Anterior cingulate cortex (tissue), 58 donors: ENCODE results near the gene GPR132.

Experiments
- DNase-seq, 58 donors: peaks; one replicate each; lab custom pipeline; 2025; lab: John Stamatoyannopoulos, UW

The GPR132 gene

DNA sequence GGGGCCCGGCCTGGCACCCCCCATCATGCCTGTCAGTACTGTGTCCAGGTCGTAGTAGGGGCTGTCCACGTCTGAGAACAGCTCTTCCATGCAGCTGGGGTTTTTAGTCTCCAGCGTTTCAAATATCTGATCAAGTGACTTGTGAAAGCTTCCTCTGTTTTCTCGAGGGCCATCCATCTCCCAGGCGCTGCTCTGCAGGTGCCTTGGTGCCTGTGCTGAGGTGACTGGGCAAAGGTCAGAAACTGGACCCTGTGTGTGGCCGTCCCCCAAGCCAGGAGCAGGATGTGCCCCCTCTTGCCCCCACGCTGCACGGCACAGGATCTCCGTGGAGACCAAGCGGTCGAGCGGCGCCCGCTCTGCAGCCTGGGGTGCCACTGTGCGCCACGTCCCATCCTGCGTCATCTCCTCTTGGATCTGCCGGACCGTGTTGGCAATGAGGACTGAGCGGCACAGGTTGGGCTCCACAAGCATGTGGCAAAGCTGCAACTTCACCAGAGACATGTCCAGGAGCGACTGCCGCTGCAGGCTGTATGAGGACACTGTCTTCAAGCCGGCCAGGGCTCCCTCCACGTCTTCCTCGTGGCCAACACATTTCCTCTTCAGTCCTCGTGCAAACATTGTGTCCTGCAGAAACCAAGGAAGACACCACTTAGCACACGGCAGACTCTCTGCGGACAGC, 53.8 kb downstream of the GPR132 start:
- DNase-seq: no peak

- DNase-seq: no peak
Measured at GRCh38 chr14:105010891-105011291, 54.3 kb downstream of the GPR132 start.

DNA sequence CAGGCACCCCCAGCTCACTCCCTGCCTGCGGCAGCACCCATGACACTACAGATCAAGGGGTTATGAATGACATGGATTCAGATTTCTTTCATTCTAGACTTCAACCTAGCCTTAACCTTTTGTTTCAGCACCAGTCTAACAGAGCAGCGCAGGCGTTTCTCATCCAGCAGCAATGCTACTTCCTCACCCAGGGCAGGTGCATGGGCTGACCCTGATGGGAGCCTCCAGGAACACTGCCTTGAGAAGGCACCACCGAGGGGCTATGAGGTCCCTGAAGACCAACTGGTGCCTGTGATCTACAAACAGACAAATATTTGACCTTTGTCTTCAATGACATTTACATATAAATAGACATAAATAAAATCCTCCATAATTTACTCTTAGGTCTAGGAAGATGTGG, 55.1 kb downstream of the GPR132 start:
- no peak for DNase-seq

GRCh38 chr14:105007593-105008264, 57.5 kb downstream of the GPR132 start:
- no peak for DNase-seq

DNA sequence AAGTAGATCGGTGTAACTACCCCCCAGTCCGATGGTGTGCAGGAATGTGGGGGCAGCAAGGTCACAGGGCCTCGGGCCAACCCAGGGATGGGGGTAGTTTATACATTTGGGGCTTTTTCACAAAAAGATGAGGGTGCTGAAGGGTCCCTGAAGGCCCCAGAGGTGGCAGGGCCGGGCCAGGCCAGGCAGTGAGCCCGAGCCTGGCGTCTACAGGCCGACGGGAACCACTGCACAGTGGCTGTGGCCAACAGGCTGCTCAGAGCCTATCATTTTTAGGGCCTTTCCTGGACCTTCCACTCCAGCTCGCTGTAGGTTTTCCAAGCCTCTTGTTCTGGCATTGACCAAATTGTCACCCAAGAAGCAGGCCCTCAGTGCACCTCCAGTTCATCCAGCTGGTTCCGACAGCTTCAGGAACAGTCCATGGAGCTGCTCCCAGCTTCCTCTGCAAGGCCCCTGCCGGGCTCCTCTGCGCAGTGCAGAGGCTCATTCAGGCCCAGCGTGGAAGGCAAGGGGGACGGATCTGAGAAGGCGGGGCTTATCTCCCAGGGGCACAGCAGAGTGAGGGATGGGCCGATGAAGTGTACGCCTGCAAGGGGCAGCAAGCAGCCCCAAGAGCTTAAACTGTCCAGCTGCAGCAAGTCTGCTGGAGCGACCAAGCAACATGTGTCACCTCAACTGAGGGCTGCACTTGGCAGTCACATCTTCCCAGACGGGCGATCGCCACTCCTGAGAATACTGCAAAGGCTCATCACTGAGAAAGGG, 58.2 kb downstream of the GPR132 start:
- no peak for DNase-seq

DNA sequence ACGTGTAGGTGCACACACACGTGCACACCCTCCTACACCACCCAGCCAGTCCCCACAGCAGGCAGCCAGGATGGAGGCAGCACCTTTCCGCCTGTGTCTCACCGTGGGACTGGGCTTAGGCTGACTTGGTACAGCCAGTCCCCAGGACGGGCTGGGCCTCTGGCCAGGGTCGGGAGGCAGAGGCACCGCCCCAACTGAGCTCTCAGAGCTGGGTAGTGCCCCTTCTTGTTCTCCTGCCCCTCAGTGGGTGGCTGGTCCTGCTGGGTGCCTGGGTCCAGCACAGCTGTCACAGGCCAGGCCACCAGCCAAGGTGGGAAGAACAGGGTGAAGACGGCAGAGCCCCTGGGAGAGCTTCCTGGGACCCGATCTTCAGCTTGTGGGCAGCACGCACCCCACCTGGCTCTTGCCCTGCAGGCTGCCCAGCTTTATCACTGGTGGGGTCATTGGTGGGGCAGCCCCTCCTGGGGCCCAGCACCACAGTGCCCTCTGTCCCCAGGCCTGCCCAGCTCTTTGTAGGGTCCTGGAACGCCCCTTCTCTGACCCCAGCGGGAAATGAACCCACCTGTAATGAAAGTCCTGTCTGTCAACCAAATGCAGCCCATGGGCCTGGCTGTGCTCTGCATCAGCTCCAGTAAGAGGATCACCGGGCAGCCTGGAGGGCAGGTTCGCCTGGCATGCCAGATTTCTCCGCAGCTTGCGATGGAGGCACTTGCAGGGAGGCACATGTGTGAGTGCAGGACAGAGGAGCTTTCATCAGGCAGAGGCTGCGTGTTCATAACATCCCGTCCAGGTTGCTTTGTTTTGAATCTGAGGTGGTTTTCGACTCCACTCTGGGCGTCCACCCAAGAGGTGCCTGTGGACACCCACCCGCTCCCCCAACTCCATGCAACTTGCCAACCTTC, 59.0 kb downstream of the GPR132 start:
- DNase-seq: no peak

DNA sequence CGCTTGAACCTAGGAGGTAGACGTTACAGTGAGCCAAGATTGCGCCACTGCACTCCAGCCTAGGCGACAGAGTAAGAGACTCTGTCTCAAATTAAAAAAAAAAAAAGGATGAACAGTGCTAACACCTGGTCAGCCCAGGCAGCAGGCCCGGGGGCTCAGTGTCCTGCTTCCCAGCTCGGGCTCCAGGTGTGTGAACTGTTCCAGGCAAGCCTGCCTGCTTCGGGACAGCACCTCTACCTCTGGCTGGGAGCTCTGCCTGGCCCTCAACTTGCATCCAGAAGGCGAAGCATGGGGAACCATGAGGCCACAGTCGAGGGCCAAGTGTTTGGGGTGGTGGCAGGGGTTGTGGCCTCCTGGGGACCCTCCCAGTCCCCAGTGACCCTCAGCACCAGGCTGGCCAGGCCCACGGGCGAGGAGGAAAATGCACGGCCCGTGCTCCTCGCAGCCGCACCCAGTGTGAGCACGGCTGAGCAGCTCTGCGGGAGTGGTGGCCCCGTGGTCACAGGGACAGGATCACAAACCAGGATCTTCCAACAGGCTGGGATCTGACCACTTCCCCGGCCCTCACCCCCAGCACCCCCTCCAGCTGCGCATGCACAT, 59.8 kb downstream of the GPR132 start:
- DNase-seq: no peak
